Esophagus squamous epithelium (tissue), 5 donors: ENCODE results near the gene XK. TPM values are rescaled to one million over a fixed set of nuclear protein-coding genes. Genes with fewer than 3 reads are reported as not detected.

Source experiments
- DNase-seq: peaks from one replicate; lab custom pipeline; 2025; lab: John Stamatoyannopoulos, UW
- H3K27ac ChIP-seq, 4 donors: fragments of 200-600 bp; sonication (generic); one replicate each; pipeline ENCODE4 v1.5.1; 2016 to 2019; ENCODE audit warnings: mild to moderate bottlenecking in 1 of 4
- H3K27me3 ChIP-seq, 4 donors: fragments of 200-600 bp; sonication (generic); 1 replicate in 3 of 4; 2 replicates in 1 of 4; pipeline versions ENCODE4 v1.5.1 to v1.6.0; 2017 to 2021; ENCODE audit warnings: antibody characterized with exemption in 1 of 4
- H3K36me3 ChIP-seq, 3 donors: fragments of 200-600 bp; sonication (generic); one replicate each; pipeline ENCODE4 v1.5.1; 2016 to 2019
- H3K4me1 ChIP-seq, 3 donors: fragments of 200-600 bp; sonication (generic); one replicate each; pipeline ENCODE4 v1.5.1; 2017 to 2019
- H3K4me3 ChIP-seq, 4 donors: fragments of 200-600 bp; sonication (generic); 1 replicate in 3 of 4; 2 replicates in 1 of 4; pipeline ENCODE4 v1.5.1; 2016 to 2019; ENCODE audit warnings: mild to moderate bottlenecking in 2 of 4, moderate library complexity in 1 of 4
- H3K9me3 ChIP-seq, 3 donors: fragments of 200-600 bp; sonication (generic); one replicate each; pipeline ENCODE4 v1.5.1; 2016 to 2019
- CTCF ChIP-seq, 6 experiments: fragments of 450-650 bp in 4 of 6; fragments of 200-600 bp in 2 of 6; sonication (generic) in 2 of 6; IDR thresholded peaks; one replicate each; pipeline ENCODE4 v1.5.1; 2016 to 2019; ENCODE audit warnings: antibody characterized with exemption in 6 of 6, mild to moderate bottlenecking in 4 of 6, moderate library complexity in 4 of 6
- POLR2A ChIP-seq, 4 donors: fragments of 450-650 bp; IDR thresholded peaks; one replicate each; pipeline ENCODE4 v1.6.1; 2017; ENCODE audit warnings: antibody characterized with exemption in 4 of 4, mild to moderate bottlenecking in 4 of 4, moderate library complexity in 3 of 4
- WGBS, 2 donors: methylation state at CpG; one replicate each; pipeline ENCODE4 v1.1.5; 2018; 5-methylcytosine and 5-hydroxymethylcytosine counted together
- intact Hi-C: fragments of 100-400 bp; cut with DNase I; formaldehyde crosslinking; loops from one replicate; pipeline ENCODE4 v1.15.0; 2022
- total RNA-seq, 4 donors: library from RNA; depleted of rRNA; stranded (reverse); fragments of >200 nt; gene quantifications; one replicate each; pipeline ENCODE4 v1.1.0, GENCODE V29; 2016
- donor health status: DM: yes; HTN: yes; CAD: no.

Gene XK
- total RNA-seq, 4 donors from 2014 or later, result 2.2 to 3.1 (median 2.7) TPM

- intact Hi-C loops, result no loop called here
- Histone ChIP-seq H3K27ac (peak overlapping the region in 1 of 4 donors; percentile 36), H3K4me3 (no peak overlapping the region), H3K36me3 (no peaks in the 10 kb centered on the region), H3K4me1 (no peaks in the 10 kb centered on the region), H3K27me3 (no peaks in the 10 kb centered on the region), H3K9me3 (no peaks in the 10 kb centered on the region)
- no peak for DNase-seq
- TF ChIP-seq POLR2A (IDR thresholded peaks at IDR 0.05), result no peak
- no peak for TF ChIP-seq CTCF (IDR thresholded peaks at IDR 0.05)
- WGBS, 2 donors, result 52 to 94% methylated on average over 1 of the region's 1 CpG
These were observed 37.0 kb downstream of the XK start for GRCh38 chrX:37722595-37722994.

- Histone ChIP-seq H3K4me1 (no peaks in the 10 kb centered on the region), H3K27me3 (no peaks in the 10 kb centered on the region), H3K27ac (no peak overlapping the region), H3K9me3 (no peaks in the 10 kb centered on the region), H3K4me3 (no peak overlapping the region), H3K36me3 (no peaks in the 10 kb centered on the region)
- TF ChIP-seq CTCF (IDR thresholded peaks at IDR 0.05), result no peak
- no peak for TF ChIP-seq POLR2A (IDR thresholded peaks at IDR 0.05)
- intact Hi-C loops, result no loop called here
- 70 to 96% methylated on average over 3 of the region's 3 CpGs for WGBS, 2 donors
- DNase-seq, result no peak
These were observed 40.8 kb downstream of the XK start for GRCh38 chrX:37726346-37726745.

- H3K27me3 ChIP-seq, result no peaks in the 10 kb centered on the region
- intact Hi-C loops, result no loop called here
- no peaks in the 10 kb centered on the region for H3K9me3 ChIP-seq
- H3K36me3 ChIP-seq, result no peaks in the 10 kb centered on the region
- peak; percentile 69 to 82 (median 79) for TF ChIP-seq CTCF (IDR thresholded peaks at IDR 0.05)
- no peak for TF ChIP-seq POLR2A (IDR thresholded peaks at IDR 0.05)
- 13 to 18% methylated on average over 3 of the region's 3 CpGs for WGBS, 2 donors
- H3K4me1 ChIP-seq, result no peaks in the 10 kb centered on the region
- no peak overlapping the region for H3K4me3 ChIP-seq
- H3K27ac ChIP-seq, result no peak overlapping the region
- DNase-seq, result no peak
These were observed 59.8 kb downstream of the XK start for GRCh38 chrX:37745354-37745753.

- H3K4me1 ChIP-seq, result no peaks in the 10 kb centered on the region
- intact Hi-C loops, result no loop called here
- no peaks in the 10 kb centered on the region for H3K9me3 ChIP-seq
- TF ChIP-seq CTCF (IDR thresholded peaks at IDR 0.05), result no peak
- DNase-seq, result no peak
- H3K4me3 ChIP-seq, result no peak overlapping the region
- no peaks in the 10 kb centered on the region for H3K27me3 ChIP-seq
- 43% methylated on average over 1 of the region's 1 CpG; no CpG with 5 or more reads in 1 of the 2 donors for WGBS, 2 donors
- H3K36me3 ChIP-seq, result no peaks in the 10 kb centered on the region
- no peak overlapping the region for H3K27ac ChIP-seq
These were observed 60.2 kb downstream of the XK start for GRCh38 chrX:37745835-37746217.

GRCh38 chrX:37746218-37746941 is 60.8 kb downstream of the XK start:
- WGBS, 2 donors, result 23 to 48% methylated on average over 2 to 5 of the region's 7 CpGs
- DNase-seq, result no peak
- intact Hi-C loops, result no loop called here
- TF ChIP-seq CTCF (IDR thresholded peaks at IDR 0.05), result no peak
- TF ChIP-seq POLR2A (IDR thresholded peaks at IDR 0.05), result no peak
- no peak overlapping the region for H3K4me3 ChIP-seq
- H3K9me3 ChIP-seq, result no peaks in the 10 kb centered on the region
- no peak overlapping the region for H3K27ac ChIP-seq
- no peaks in the 10 kb centered on the region for H3K4me1 ChIP-seq
- H3K27me3 ChIP-seq, result no peaks in the 10 kb centered on the region
- no peaks in the 10 kb centered on the region for H3K36me3 ChIP-seq
